EL (cell line): ENCODE results near the gene ANGEL1.

Experiments
- DNase-seq: peaks from one replicate; pipeline ENCODE4 v3.0.0-alpha.2; 2016

Gene ANGEL1

DNA sequence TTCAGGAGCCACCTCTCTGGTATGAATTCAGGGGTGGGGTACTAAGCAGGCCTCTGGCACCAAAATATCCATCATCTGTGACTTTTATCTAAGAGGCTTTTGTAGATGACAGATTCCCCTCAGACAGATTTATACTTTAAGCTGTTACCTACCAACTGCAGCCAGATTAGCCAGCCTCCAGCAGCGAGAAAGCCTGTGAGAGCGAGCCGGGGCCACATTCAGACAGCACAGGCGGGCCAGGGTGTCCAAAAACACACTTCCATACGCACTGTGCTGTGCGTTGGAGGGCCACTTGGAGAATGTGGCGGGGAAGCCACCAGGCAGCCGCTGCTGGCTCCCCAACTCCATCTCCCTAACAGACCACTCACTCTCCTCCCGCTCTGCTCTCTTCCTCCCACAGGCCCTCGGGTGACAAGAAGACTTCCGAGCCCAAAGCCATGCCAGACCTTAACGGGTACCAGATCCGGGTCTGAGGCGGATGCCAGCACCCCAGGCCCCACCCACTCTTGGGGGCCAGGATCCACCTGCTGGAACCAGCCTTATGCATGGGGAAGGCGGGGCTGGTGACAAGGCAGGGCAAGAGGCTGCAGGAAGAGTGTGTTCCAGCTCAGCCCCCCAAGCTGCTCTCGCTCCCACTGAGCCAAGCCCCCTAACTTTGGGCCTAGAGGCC, 34.0 kb downstream of the ANGEL1 start:
- DNase-seq = no peak

GRCh38 chr14:76777721-76778120, 35.0 kb downstream of the ANGEL1 start:
- DNase-seq = no peak

- no peak for DNase-seq
Measured at GRCh38 chr14:76776428-76777251, 36.0 kb downstream of the ANGEL1 start.

DNA sequence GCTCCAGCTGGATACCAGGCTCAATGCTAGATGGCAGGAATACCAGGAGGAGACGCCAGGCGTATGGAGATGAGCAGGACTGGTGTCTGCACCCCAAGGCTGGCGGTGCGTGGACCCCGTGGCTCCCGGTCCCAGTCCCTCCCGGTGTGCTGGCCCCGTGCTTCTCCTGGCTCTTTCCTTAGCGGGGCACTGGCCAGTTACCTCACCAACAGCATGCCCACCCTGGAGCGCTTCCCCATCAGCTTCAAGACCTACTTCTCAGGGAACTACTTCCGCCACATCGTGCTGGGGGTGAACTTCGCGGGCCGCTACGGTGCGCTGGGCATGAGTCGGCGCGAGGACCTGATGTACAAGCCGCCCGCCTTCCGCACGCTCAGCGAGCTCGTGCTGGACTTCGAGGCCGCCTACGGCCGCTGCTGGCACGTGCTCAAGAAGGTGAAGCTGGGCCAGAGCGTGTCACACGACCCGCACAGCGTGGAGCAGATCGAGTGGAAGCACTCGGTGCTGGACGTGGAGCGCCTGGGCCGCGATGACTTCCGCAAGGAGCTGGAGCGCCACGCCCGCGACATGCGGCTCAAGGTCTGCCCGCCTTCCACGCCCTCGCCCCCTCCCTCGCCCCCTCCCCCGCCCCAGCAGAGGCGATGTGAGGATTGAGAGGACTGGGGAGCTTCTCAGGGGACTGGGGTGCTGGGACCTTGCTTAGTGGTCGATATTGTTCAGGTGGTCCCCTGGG, 36.8 kb downstream of the ANGEL1 start:
- DNase-seq = no peak

DNA sequence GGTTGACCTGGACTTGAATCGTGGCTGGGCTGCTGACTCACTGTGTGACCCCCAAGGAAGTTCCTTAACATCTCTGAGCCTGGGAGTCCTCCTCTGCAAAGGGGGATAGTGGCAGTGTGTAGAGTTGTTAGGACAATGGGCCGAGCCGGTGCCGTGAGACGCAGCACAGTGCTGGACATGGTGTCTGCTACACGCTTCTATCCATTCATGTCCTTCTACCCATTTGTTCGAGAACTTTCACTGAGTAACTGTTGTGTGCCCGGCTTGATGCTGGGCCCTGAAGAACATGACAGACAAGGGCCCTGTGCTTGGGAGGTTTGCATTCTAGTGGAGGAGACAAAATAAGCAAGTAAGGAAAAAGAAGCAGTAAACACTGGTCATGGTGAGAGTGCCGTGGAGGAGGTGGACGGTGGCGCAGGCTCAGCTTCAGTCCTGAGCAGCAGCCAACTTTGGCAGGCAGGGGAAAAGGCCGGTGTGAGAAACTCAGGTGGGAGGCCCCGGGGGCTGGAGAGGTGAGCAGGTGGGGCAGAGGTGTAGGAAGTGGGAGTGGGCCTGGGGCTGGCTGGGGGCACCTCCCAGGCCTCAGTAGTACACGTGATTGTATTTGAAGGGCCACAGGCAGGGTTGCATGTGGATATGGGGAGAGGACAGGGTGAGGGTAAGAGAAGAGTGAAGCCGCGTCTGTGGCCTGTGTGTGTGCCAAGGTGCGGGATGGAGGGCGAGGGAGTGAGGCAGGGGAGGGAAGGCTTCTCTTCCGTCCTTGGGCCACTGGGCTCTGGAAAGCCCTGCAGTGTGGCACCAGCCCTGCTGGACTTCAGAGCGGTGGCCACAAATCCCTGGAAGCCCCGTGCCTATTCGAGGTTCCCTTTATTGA, 37.6 kb downstream of the ANGEL1 start:
- DNase-seq = no peak

- DNase-seq = no peak
Measured at GRCh38 chr14:76773956-76774820, 38.5 kb downstream of the ANGEL1 start.

DNA sequence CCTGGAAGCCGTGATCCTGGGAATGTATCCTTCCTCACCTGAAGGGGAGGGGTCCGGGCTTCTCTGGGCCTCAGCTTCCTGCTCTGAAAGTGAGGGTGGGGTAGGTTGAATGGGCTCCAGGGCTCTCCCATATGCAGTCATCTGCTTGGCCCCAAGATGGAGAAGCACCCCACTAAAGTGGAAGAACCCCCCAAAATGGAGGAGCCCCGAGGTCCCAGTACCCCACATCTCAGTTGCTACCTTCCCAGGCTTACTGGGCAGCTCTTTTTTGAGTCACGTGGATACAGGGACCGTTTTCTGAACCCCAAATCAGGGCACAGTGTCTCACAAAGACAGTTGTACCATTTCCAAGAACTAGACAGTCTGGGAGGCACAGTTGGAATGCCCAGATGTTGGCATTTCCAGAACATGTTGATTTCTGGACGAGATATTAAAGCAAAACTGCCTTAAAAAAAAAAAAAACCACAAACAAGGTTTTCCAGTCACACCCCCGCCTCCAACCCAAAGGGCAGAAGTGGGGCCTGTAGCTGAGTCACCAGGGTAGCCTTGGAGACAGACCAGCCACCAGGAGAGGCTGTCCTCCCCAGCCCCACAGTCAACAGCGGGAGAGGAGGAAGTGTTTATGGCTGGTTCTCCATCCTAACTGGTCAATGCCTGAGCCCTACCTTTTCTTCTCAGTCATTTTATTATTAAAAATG, 39.3 kb downstream of the ANGEL1 start:
- peak; percentile 87 for DNase-seq

- peak; percentile 51 for DNase-seq
Measured at GRCh38 chr14:76772300-76773187, 40.1 kb downstream of the ANGEL1 start.

DNA sequence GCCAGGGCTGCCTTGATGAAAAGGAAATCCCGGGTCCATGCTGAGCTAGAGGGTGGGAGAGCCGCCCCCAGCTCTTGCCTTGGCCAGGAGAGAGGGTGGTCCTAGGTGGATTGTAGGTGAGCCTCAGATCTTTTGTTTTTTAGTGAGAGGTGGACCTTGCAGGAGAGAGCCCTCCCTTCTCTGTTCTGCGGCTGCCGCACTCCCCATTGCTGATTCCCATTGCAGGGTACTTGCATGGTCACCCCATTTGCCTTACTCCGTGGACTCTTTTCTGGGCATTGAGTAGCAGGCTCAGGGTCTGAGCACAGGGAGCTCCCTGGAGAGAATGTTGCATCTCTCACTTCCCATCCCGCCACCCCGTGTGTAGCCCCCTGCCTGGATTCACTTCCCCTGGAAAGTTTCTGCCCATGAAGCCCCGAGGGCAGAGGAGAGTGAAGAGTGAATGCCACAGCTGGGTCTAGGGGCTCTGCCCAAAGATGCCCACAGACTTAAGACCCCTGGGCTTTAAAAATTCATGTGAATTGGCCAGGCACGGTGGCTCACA, 41.2 kb downstream of the ANGEL1 start:
- DNase-seq = no peak

DNA sequence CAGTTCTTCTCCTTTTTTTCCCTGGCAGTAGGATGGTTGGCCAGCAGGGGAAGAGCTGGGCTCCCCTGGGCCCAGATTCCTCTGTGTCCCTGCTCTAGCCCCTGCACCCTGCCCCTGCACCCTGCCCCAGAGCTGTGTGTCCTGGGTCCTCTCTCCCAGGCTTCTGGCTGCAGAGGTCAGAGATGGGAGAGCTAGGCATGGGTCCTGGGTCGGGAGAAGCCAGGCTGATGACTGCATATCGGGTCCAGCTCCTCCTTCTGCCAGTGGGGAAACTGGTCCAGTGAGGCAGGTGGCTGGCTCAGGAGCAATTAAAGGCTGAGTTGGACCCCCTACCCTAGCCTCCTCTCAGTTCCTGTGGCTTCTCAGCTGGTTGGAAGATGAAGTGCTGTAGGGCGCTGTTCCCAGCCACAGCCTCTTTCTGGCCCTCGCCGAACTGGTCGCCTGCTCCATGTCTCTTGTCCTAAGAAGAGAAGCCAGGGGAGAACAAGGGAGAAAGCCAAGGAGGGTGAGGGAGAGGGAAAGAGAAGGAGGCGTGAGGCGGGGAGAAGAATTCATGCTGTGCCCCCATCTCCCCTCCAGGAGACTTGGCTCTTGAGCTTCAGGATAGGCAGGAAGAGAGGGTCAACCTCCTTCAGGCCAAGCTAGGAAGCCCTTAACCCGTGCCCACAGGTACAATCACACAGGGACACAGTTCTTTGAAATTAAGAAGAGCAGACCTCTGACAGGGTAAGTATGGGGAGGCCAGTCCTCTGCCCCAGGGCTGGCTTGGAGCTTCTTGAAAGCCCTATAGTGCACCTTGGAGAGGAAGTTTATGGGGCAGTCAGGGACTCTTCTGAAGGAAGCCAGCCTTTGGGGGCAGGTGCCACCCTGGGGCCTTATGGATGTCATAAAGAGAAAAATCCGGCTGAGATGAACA, 41.9 kb downstream of the ANGEL1 start:
- no peak for DNase-seq

DNA sequence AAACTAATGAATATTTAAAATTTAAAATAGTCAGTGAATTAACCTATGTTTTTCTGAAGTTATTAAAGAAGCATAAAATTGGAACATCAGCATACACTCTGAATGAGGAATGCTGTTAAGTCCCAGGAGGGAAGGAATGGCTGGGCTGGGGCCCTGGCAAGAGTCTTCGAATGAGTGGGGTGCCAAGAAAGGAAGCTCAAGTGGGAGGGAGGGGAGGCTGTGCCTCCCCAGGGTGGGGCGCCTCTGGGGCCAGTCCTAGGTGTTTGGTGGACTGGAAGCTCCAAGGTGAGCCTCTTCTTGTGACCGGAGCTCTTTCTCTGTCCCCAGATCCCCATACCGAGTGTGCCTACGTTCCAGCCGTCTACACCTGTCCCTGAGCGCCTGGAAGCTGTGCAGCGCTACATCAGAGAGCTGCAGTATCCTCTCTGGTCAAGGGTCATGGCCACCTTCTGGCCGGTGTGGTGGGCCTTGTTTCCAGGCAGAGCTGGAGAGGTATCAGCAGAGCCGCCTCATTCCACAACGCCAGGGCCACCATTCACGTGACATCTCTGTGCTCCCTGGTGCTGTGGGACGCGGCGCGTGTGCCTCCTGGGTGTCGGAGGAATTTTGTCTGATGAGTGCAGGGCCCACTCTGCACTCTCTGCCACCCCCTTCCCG, 42.9 kb downstream of the ANGEL1 start:
- DNase-seq = no peak

DNA sequence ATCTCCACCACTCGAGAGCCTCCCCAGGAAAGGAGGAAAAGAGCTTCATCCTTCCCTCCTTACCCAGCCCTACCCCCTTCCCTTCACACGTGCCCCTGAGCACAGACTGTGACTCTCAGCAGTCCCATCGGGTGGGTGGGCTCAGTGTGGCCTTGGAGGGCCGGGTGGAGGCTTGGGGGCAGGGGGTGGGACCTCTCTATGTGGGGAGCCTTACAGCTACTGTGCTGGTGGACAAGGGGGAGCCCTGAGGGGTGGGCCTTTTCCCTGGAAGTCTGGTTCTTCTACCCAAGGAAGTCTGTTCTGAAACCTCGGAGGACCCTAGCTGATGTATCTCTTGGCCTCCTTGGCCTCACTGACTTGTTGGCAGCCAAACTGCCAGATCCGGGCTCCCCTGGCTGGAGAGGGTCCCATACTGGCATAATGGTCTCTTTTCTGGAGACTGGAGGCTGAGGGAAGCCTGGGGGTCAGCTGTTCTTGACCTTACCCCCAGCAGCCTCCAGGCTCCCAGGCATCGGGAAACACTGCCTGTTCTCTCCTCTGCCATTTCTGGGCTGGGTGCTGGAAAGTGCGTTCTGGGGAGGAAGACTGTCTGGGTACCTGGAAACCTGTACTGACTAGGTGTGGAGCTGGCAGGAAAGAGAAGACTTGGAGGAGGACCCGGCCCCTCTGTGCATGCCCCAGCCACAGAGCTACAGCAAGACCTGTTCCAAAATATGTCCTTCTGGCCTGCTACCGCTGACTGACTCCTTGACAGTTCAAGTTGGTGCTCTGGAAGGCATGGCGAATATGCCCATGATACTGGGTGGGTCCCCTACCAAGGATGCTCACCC, 43.8 kb downstream of the ANGEL1 start:
- DNase-seq = no peak

DNA sequence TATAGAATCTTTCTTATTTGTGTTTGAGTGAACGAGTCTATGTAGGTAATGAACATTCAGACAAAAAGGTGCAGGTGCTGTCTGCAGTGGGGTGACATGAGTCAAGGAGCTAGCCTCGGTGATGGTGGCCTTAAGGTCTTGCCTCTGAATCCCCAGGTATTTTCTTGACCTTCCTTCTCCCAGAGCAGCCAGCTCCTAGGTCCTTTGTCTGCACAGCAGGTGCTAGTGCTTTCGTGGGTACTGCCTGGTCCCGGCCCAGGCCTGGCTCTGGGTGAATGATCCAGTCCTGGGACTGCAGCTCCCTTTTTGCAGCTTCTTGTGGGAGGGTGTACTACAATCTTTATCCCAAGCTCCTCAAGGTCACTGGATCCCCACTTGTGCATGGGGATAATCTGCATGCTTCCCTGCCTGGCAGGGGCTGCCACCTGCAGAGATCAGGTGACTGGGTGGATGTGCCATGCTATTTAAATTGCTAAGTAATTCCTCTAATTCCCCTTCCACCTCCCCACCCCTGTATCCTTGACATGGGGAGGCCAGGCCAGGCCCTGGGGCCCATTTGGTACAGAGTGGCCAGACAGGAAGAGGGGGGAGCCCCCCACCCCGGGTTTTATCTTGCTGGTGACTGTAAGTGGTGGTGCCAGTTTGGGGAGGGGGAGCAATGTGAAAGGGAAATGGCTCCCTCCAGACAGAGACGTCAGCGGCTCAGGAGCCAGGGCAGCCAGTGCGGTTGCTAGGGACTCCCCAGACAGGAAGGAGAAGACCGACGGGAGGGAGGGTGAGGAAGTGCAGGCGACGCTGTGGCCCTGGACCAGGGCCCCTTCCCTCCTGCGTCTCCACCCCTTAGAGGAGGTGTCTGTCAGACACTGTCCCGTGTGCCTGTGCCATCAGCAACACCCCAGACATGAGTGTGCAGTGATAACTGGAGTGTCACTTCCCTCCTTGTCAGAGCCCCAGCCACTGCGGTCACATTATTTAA, 44.7 kb downstream of the ANGEL1 start:
- no peak for DNase-seq

- no peak for DNase-seq
Measured at GRCh38 chr14:76765461-76765931, 47.2 kb downstream of the ANGEL1 start.
